GM18508 (cell line): ENCODE measurements around the gene LRRC38.

Experiments used
- ATAC-seq: cut with Tn5 transposase; IDR thresholded peaks from one replicate; pipeline ENCODE4 v1.9.1; 2021; ENCODE audit warnings: moderate number of reproducible peaks; ENCODE audit not compliant: insufficient read depth, unreplicated experiment

Gene LRRC38

GRCh38 chr1:13520985-13521384, 7.2 kb upstream of the LRRC38 start:
- ATAC-seq, result no peak

GRCh38 chr1:13517193-13517812, 3.5 kb upstream of the LRRC38 start:
- ATAC-seq, result no peak

GRCh38 chr1:13516606-13517005, 2.8 kb upstream of the LRRC38 start:
- no peak for ATAC-seq

- no peak for ATAC-seq
Measured at GRCh38 chr1:13514821-13515220, 1.0 kb upstream of the LRRC38 start.

GRCh38 chr1:13513063-13513894, 524 bp downstream of the LRRC38 start:
- ATAC-seq, result no peak

GRCh38 chr1:13512472-13512871, 1.3 kb downstream of the LRRC38 start:
- ATAC-seq, result no peak

GRCh38 chr1:13510499-13510898, 3.3 kb downstream of the LRRC38 start:
- no peak for ATAC-seq

DNA sequence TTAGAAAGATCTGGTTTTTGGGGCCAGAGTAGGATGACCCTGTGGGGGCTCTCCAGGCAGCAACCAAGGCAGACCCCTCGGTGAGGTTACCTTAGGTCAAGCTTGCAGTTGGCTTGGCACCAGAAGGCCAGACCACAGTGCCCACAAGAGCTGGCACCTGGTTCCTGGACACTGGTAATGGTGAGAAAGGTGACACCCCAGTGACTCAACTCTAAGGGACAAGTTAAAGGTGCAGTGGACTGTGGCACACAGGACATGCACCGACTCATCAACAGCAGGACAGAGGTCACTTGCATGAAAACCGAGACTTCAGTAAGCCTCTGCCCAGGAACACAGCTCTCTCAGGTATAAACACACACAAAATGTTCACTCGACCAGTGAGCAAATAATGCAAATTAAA, 6.7 kb downstream of the LRRC38 start:
- ATAC-seq, result no peak

- no peak for ATAC-seq
Measured at GRCh38 chr1:13505020-13505419, 8.8 kb downstream of the LRRC38 start.

DNA sequence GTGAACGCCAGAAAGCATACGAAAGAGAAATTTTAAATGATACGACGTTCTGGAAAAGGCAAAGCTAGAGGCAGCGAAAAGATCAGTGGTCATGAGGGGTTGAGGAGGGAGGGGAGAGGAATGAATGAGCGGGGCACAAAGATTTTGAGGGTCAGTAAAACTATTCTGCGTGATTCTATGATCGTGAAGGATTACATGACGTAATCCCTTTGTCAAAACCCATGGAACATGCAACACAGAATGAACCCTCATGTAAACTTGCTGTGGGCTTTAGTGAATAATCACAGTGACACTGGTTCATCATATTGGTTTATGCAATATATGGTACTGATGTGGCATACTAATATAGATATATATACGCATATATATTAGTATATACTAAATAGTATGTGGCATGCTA, 13.0 kb downstream of the LRRC38 start:
- no peak for ATAC-seq

- ATAC-seq, result no peak
Measured at GRCh38 chr1:13499422-13499821, 14.4 kb downstream of the LRRC38 start.

- no peak for ATAC-seq
Measured at GRCh38 chr1:13498553-13498952, 15.2 kb downstream of the LRRC38 start.

DNA sequence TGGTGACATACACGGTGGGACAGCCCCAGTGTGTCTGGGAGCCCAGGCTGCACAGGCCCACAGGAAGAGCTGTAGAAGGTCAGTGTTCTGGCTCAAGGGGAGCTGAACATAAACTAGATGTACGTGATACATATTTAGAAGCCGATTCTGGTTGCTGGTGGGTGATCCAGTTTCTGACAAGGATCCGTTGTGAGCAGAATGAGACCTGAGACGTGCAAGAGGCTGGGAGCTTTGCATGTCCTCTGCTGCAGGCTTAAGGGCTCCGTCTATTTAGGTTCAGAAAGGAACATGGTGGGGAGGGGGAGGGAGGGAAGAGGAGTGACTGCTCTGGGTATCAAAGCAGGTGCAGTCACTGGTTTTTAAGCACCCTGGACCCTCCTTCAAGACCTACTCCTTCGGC, 18.6 kb downstream of the LRRC38 start:
- no peak for ATAC-seq

DNA sequence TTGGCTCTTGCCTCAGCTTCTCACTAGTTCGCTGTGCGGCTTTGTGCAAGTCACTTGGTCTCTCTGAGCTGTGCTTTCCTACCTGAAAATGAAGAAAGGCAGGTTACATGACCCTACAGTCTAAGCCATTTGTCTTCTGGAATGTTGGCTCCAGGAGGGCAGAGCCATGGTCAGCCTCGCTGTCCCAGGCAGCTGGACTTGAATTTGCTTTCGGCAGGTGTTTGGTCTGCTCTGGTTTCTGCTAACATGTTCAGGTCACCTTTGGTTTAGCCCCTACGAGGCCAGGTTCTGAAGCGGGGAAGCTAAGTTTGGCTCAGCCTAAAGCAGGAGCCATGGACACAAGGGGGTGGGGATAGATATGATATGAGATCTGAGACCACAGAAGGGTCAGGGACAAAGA, 19.1 kb downstream of the LRRC38 start:
- no peak for ATAC-seq

DNA sequence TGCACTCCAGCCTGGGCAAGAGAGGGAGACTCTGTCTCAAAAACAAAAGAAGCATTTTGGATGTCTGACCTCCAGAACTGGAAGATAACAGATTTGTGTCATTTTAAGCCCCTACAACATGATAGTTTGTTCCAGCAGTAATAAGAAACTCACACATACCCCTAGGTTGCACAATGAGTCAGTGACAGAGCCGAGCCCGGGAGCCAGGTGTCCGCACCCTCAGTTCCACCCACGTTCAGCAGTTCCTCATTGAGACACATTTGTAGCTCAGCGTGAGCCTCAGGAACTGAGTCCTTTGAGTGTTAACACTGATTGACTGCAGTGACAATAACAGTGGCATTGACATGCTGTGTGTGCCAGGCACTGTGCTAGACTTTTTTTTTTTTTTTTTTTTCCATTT, 19.8 kb downstream of the LRRC38 start:
- ATAC-seq, result no peak

GRCh38 chr1:13492711-13493110, 21.1 kb downstream of the LRRC38 start:
- ATAC-seq, result no peak

GRCh38 chr1:13487957-13488356, 25.8 kb downstream of the LRRC38 start:
- ATAC-seq, result no peak

- no peak for ATAC-seq
Measured at GRCh38 chr1:13487143-13487868, 26.5 kb downstream of the LRRC38 start.

- ATAC-seq, result no peak
Measured at GRCh38 chr1:13483946-13484345, 29.9 kb downstream of the LRRC38 start.

GRCh38 chr1:13482600-13482999, 31.2 kb downstream of the LRRC38 start:
- ATAC-seq, result no peak

DNA sequence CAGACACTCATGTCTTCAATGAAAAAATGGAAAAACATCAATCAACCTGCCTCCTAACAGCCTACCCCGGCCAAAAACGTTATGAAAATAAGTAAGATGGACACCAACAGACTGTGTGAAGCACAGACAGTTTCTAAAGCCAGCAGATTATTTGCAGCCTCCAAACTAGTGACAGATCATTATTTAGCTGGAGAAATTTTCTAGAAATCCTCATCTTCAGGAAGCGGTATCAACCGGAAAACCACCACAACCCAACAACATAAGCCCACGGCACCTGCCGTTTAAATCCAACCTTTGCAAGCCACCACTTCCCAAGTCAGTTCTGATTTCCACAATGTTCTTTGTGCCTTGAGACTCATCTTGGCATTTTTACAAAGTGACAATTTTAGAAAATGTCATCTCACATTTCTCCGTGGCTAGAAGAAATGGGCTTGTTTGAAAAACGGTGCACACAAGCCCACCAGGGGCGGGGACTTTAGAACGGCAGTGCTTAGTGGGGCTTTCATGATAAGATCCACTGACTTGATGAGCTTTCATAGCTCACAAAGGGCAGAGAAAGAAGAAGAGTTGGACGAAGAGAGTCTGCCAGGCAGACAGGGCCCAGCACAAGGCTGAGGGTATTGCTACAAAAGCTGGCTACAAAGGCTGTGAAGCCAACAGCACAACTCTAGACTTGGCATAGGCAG, 34.5 kb downstream of the LRRC38 start:
- ATAC-seq, result no peak
